ENCODE measurements around the gene SPINK2.
A peak's percentile ranks its signal among the peaks of the same experiment; 100 is the strongest.

SPINK2 gene, protein sequence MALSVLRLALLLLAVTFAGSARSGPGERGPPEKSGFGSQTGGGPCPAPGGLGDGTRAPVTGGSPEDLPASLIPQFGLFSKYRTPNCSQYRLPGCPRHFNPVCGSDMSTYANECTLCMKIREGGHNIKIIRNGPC

GRCh38 chr4:56821381-56822243 lies at the start of gene SPINK2:
Gene SPINK2 (minus strand): TSS chr4:56821701. CDS start chr4:56821662, 39 bp downstream.
- peak; percentile 44 to 50 for DNase-seq (ENCODE audit: low read depth in 2 of 2)

- no peak for DNase-seq (ENCODE audit: low read depth in 2 of 2)
Measured at GRCh38 chr4:56870946-56871345, 49.4 kb upstream of the SPINK2 start.

GRCh38 chr4:56863441-56864139 lies 42.1 kb upstream of the SPINK2 start:
- no peak for DNase-seq (ENCODE audit: low read depth in 2 of 2)

GRCh38 chr4:56861360-56861759 lies 39.9 kb upstream of the SPINK2 start:
- no peak for DNase-seq (ENCODE audit: low read depth in 2 of 2)

GRCh38 chr4:56860781-56861180 lies 39.3 kb upstream of the SPINK2 start:
- DNase-seq (ENCODE audit: low read depth in 2 of 2), result no peak

- no peak for DNase-seq (ENCODE audit: low read depth in 2 of 2)
Measured at GRCh38 chr4:56859841-56860240, 38.3 kb upstream of the SPINK2 start.

DNA sequence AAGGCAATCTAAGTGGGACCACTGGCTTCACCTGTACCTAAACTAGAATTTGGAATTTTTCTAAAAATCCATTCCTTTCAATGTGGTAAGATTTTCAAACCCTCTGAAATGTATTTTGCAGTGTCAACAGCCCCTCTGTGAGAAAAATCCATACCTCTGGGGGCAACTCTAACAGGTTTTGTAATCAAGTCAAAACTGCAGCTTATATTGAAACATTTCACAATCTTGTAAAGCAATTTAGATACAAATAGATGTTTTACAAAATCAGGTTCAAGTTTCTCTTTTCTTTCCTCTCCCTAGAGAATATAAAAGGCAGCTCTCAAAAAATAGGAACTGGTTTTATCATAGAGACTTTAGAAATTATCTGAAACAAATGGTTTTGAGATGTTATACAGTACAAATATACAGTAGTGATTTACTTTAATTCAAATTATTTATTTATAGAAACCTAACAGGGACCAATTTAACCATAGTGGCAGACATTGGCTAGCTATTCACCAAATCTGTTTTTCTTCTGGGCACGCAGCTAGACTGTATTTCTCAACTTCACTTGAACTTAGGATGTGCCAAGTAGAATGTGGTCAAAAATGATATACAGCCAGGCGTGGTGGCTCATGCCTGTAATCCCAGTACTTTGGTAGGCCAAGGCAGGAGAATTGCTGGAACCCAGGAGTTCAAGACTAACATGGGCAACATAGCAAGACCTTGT lies 36.3 kb upstream of the SPINK2 start:
- no peak for DNase-seq (ENCODE audit: low read depth in 2 of 2)

DNA sequence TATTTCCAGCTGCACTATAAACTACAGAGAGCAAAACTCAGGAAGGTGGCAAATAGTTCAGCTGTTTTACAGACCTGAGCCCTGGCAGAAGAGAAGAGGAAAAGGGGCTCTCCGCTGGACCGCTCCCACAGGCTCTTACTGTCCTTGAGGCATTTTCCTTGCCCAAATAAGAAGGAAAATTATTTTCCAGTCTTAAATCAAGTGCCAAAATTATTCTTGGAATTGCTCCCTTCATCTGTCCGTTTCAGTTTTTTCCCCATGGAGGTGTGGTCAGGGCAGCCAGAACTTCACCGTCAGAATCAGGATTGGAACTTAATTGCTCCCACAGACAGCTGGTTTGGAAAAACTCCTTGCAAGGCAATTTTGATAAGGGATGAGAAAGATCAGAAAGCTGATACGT lies 35.2 kb upstream of the SPINK2 start:
- DNase-seq (ENCODE audit: low read depth in 2 of 2), result no peak

- DNase-seq (ENCODE audit: low read depth in 2 of 2), result no peak
Measured at GRCh38 chr4:56850910-56851309, 29.4 kb upstream of the SPINK2 start.

DNA sequence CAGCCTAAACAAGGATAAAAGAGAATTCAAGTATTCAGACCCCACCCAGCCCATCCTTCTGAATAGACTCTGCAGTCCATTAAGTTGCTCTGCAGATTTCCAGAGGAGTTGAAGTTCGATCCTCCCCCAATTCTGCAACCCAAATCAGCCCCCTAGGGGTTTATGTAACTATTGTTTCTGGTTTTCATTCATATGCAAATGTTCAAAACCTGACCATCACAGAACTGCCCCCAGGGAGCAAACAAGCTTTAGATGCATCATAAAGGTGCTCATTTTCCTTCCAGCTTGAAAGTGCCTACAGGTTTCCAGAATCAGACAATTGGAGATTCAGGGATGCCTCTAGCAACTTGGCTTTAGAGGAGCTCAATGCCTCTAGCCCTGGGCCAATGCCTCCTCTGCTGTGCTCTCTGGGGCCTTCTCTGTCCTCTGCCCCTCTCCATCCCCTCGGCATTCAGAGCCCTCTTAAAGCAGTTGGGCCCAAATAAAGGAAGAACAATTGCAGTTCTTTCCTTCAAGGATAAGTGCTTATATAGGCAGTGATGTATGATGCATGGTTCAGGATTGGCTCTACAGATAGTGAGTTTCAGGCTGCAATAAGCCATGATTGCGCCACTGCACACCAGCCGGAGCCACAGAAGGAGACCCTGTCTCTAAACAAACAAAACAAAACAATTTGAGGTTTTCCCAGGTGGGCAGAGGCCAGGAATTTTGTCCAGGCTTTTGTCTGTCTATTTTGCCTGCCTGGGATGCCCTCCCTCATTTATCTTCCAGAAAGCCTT lies 23.5 kb upstream of the SPINK2 start:
- no peak for DNase-seq (ENCODE audit: low read depth in 2 of 2)

DNA sequence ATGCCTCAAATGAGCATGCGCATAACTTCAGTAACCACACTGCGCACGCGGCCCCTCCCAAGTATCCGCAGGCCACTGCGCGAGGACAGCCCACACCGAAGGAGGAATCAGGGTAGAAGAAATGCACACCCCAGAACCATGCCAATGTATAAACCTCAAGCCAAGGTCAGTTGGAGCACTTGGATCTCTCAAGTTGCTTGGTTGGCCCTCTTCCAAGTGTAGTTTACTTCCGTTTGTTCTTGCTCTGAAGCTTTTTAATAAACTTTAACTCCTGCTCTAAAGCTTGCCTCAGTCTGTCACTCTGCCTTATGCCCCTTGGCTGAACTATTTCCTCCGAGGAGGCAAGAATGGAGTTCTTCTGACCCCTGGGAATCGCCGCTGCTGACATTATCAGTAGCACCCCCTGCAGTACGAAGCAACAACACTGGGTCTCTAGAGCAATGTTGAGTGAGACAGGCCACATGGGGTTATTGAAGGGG lies 22.0 kb upstream of the SPINK2 start:
- no peak for DNase-seq (ENCODE audit: low read depth in 2 of 2)

DNA sequence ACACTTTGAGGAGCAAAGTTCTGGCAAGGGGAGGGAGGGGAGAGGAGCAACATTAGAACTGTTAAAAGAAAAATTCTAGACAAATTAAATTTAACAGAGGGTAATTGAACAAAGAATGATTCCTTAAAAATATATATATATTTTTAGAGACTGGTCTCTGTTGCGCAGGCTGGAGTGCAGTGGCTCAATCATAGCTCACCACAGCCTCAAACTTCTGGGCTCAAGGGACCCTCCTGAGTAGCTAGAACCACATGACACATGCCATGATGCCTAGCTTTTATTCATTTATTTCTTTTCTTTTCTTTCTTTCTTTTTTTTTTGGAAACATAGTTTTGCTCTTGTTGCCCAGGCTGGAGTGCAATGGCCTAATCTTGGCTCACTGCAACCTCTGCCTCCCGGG lies 19.1 kb upstream of the SPINK2 start:
- no peak for DNase-seq (ENCODE audit: low read depth in 2 of 2)

GRCh38 chr4:56828784-56829535 lies 7.5 kb upstream of the SPINK2 start:
- no peak for DNase-seq (ENCODE audit: low read depth in 2 of 2)

GRCh38 chr4:56823933-56824600 lies 2.6 kb upstream of the SPINK2 start:
- no peak for DNase-seq (ENCODE audit: low read depth in 2 of 2)

DNA sequence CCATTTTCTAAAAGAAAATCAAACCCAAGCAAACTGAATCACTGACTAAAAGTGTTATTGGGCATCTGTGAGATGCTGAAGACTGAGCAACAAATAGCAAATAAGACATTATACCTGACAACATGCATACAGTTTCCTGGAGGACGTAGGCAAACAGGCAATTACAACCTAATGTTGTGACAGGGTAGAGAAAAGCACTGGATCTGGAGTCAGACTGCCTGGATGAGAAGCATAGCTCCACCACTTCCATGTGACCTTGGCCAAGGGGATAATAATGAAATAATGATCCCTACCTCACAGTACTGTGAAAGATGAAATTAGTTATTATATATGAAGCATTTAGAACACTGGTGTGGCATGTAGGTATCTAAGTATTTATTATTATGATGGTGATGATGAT lies 2.7 kb downstream of the SPINK2 start:
- DNase-seq (ENCODE audit: low read depth in 2 of 2), result no peak

- peak in 1 of 2 experiments; percentile 27 for DNase-seq (ENCODE audit: low read depth in 2 of 2)
Measured at GRCh38 chr4:56817840-56818491, 3.5 kb downstream of the SPINK2 start.

DNA sequence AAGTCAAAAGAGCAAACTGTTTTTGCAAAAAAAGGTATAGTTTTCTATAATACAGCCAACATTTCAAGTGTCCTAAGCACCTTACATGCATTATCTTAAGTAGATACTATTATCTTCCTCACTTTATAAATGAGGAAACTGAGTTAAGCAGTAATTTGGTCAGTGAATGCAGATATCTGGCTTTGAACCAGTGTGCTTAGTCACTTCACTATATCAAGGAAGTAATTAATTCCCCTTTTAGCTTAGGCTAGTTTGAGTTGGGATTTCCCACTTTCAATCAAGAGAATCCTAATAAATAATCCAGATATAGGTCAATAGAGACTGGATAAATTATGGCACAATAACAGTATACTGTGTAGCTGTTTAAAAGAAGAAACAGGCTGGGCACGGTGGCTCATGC lies 14.8 kb downstream of the SPINK2 start:
- no peak for DNase-seq (ENCODE audit: low read depth in 2 of 2)

- DNase-seq (ENCODE audit: low read depth in 2 of 2), result no peak
Measured at GRCh38 chr4:56804551-56804950, 16.9 kb downstream of the SPINK2 start.

DNA sequence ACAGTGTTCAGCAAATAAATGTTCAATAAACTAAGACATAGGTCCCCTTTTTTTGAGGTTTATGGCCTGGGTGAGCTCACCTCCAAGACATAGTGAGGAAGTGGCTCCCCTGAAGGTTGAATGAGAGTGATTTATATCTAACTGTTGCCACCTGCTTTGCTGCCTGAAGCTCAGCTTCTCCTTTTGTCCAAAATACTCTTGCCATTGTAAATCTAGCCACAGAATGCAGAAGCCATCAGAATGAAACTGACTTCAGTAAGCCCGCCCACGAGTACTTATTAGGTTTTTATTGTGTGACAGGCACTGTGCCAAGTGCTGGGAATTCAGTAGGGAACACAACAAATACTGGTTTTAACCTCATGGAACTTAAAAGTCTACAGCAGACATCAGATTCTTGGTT lies 18.0 kb downstream of the SPINK2 start:
- DNase-seq (ENCODE audit: low read depth in 2 of 2), result no peak

Data from stimulated activated CD4-positive, alpha-beta T cell treated with anti-CD3 and anti-CD28 coated beads, Interleukin-12 subunit alpha, Interleukin-12 subunit beta, amount 100 ng/mL, for 24 hours (primary cell).